Thoracic aorta (tissue), 2 donors: Measurements from ENCODE around the gene IGF2. TPM values are rescaled to one million over a fixed set of nuclear protein-coding genes. Genes with fewer than 3 reads are reported as not detected.

Experiments used
- ATAC-seq: fragments of 150-250 bp; one replicate; pipeline ENCODE4 v1.8.0; 2017; ENCODE audit warnings: low read depth; ENCODE audit not compliant: insufficient number of reproducible peaks, low FRiP score
- DNase-seq: peaks from one replicate; pipeline ENCODE4 v3.0.0-alpha.2; 2020; ENCODE audit warnings: low spot score
- H3K27ac ChIP-seq, 2 donors: fragments of 200-600 bp; sonication (generic); 1 replicate in 1 of 2; 2 replicates in 1 of 2; pipeline ENCODE4 v1.5.1; 2016; ENCODE audit warnings: mild to moderate bottlenecking in 2 of 2, moderate library complexity in 2 of 2
- H3K27me3 ChIP-seq: fragments of 200-600 bp; sonication (generic); replicated peaks from 2 replicates; pipeline ENCODE4 v1.6.0; 2016; ENCODE audit warnings: mild to moderate bottlenecking; ENCODE audit not compliant: insufficient read depth
- H3K36me3 ChIP-seq: fragments of 200-600 bp; sonication (generic); one replicate; pipeline ENCODE4 v1.5.1; 2016
- H3K4me1 ChIP-seq, 2 donors: fragments of 200-600 bp; sonication (generic); 1 replicate in 1 of 2; 2 replicates in 1 of 2; pipeline versions ENCODE4 v1.5.1 to v1.6.0; 2016; ENCODE audit warnings: low read depth in 2 of 2, mild to moderate bottlenecking in 1 of 2; ENCODE audit not compliant: control insufficient read depth in 1 of 2
- H3K4me3 ChIP-seq: fragments of 200-600 bp; sonication (generic); 2 replicates; pipeline ENCODE4 v1.5.1; 2016; ENCODE audit warnings: mild to moderate bottlenecking
- H3K9me3 ChIP-seq: fragments of 200-600 bp; sonication (generic); 2 replicates; pipeline ENCODE4 v1.5.1; 2016
- CTCF ChIP-seq: fragments of 200-600 bp; sonication (generic); IDR thresholded peaks from one replicate; pipeline ENCODE4 v1.5.1; 2019; ENCODE audit warnings: antibody characterized with exemption
- total RNA-seq, 2 donors: library from RNA; depleted of rRNA; stranded (reverse); fragments of >200 nt; gene quantifications; one replicate each; pipeline versions ENCODE4 v1.1.0 to v1.2.3, GENCODE V29; 2016

The IGF2 gene
- total RNA-seq, 2 donors from 2014 or later, result 31.7 to 39.4 TPM

- H3K36me3 ChIP-seq, result no peaks in the 10 kb centered on the region
- no peaks in the 10 kb centered on the region for H3K9me3 ChIP-seq
- no peak overlapping the region for H3K27ac ChIP-seq
- H3K4me1 ChIP-seq, result peaks cover 3 to 4% of the 10 kb centered on the region in 2 donors
- no peaks in the 10 kb centered on the region for H3K27me3 ChIP-seq
- TF ChIP-seq CTCF, result peak; percentile 81
- no peak overlapping the region for H3K4me3 ChIP-seq
- ATAC-seq (no peak), DNase-seq (peak; percentile 11)
Observed at GRCh38 chr11:2151500-2152257, 12.5 kb upstream of the IGF2 start.

- Histone ChIP-seq H3K4me3 (no peak overlapping the region), H3K9me3 (no peaks in the 10 kb centered on the region), H3K27me3 (peaks cover 6% of the 10 kb centered on the region), H3K4me1 (peaks cover 3 to 4% of the 10 kb centered on the region in 2 donors), H3K36me3 (no peaks in the 10 kb centered on the region), H3K27ac (no peak overlapping the region)
- peak; percentile 15 for TF ChIP-seq CTCF
- ATAC-seq, result no peak
- DNase-seq, result no peak
Observed at GRCh38 chr11:2149864-2150847, 11.0 kb upstream of the IGF2 start.

- peaks cover 6% of the 10 kb centered on the region for H3K27me3 ChIP-seq
- no peak for TF ChIP-seq CTCF
- no peak overlapping the region for H3K4me3 ChIP-seq
- no peak overlapping the region for H3K27ac ChIP-seq
- no peaks in the 10 kb centered on the region for H3K36me3 ChIP-seq
- no peak for DNase-seq
- no peaks in the 10 kb centered on the region for H3K9me3 ChIP-seq
- no peak for ATAC-seq
- H3K4me1 ChIP-seq, result peaks cover 3 to 4% of the 10 kb centered on the region in 2 donors
Observed at GRCh38 chr11:2149460-2149859, 10.3 kb upstream of the IGF2 start.

- Histone ChIP-seq H3K27me3 (peaks cover 14% of the 10 kb centered on the region), H3K4me1 (peaks cover 4 to 9% of the 10 kb centered on the region in 2 donors), H3K36me3 (no peaks in the 10 kb centered on the region), H3K9me3 (no peaks in the 10 kb centered on the region), H3K27ac (no peak overlapping the region), H3K4me3 (no peak overlapping the region)
- no peak for TF ChIP-seq CTCF
- ATAC-seq, result no peak
- DNase-seq, result no peak
Observed at GRCh38 chr11:2148595-2148994, 9.4 kb upstream of the IGF2 start.

GRCh38 chr11:2147391-2147790 is 8.2 kb upstream of the IGF2 start:
- H3K4me1 ChIP-seq, result peaks cover 4 to 9% of the 10 kb centered on the region in 2 donors
- peaks cover 16% of the 10 kb centered on the region for H3K27me3 ChIP-seq
- H3K36me3 ChIP-seq, result no peaks in the 10 kb centered on the region
- ATAC-seq (no peak), DNase-seq (no peak)
- no peak overlapping the region for H3K27ac ChIP-seq
- H3K4me3 ChIP-seq, result no peak overlapping the region
- H3K9me3 ChIP-seq, result no peaks in the 10 kb centered on the region
- TF ChIP-seq CTCF, result no peak
